ENCODE measurements around the gene SAV1. TPM values are rescaled to one million over a fixed set of nuclear protein-coding genes. Genes with fewer than 3 reads are reported as not detected.

Gene SAV1
- total RNA-seq, 2 donors from 2014 or later: 23.4 to 27.0 TPM

Other genes with a start within 250 kb of the SAV1 start
- gene MAP4K5, start 135.7 kb downstream of the SAV1 start, total RNA-seq: 10 to 100 TPM; 17.6 to 25.3 TPM
- gene ATL1, start 108.2 kb downstream of the SAV1 start, total RNA-seq: 1 to 10 TPM; 1.7 TPM
- gene NIN, start 162.9 kb upstream of the SAV1 start, total RNA-seq: 10 to 100 TPM; 31.8 to 41.9 TPM
- under 1 TPM in 1 of 2 donors, not detected in 1; 0.18 TPM for gene ABHD12B, start 203.7 kb upstream of the SAV1 start, total RNA-seq